Left lung (tissue), 10 donors: ENCODE measurements around the gene ELOA. TPM values are rescaled to one million over a fixed set of nuclear protein-coding genes. Genes with fewer than 3 reads are reported as not detected.
"Not testable (repeated sequence)": the region's sequence is repeated elsewhere in the genome, so short reads cannot be mapped to it uniquely, and the experiment has no call there.

Experiments
- ATAC-seq: fragments of 200-7000 bp; cut with Tn5 transposase; one replicate; pipeline ENCODE4 v1.9.1; 2020; ENCODE audit warnings: moderate library complexity
- DNase-seq, 4 donors: peaks; one replicate each; pipeline ENCODE4 v3.0.0-alpha.2; 2013 to 2020
- H3K27ac ChIP-seq, 2 donors: fragments of 200-600 bp; sonication (generic) in 1 of 2; one replicate each; pipeline versions ENCODE4 v1.5.0 to v1.8.0; 2020 to 2021
- H3K27me3 ChIP-seq, 2 donors: fragments of 200-600 bp; sonication (generic) in 1 of 2; one replicate each; pipeline versions ENCODE4 v1.5.0 to v1.8.0; 2020 to 2021
- H3K36me3 ChIP-seq, 2 donors: fragments of 200-600 bp; sonication (generic) in 1 of 2; one replicate each; pipeline versions ENCODE4 v1.5.0 to v1.8.0; 2020 to 2021
- H3K4me1 ChIP-seq, 2 donors: fragments of 200-600 bp; one replicate each; pipeline ENCODE4 v1.8.0; 2021
- H3K4me3 ChIP-seq, 2 donors: fragments of 200-600 bp; sonication (generic) in 1 of 2; one replicate each; pipeline versions ENCODE4 v1.5.0 to v1.8.0; 2020 to 2021; ENCODE audit warnings: mild to moderate bottlenecking in 1 of 2
- H3K9me3 ChIP-seq, 2 donors: fragments of 200-600 bp; sonication (generic) in 1 of 2; one replicate each; pipeline versions ENCODE4 v1.5.0 to v1.8.0; 2020 to 2021
- intact Hi-C, 2 donors: fragments of 100-400 bp; cut with DNase I; formaldehyde crosslinking; loops; one replicate each; pipeline versions ENCODE4 v1.11.2 to v1.14.2; 2022
- polyA plus RNA-seq, 6 donors: library from polyadenylated mRNA; unstranded; fragments of 120-200 nt; gene quantifications; one replicate each; pipeline ENCODE4 v1.2.1, GENCODE V29; 2013; ENCODE audit not compliant: insufficient read length in 6 of 6
- total RNA-seq, 2 donors: library from RNA; stranded (reverse); fragmentation: NEBNext Ultra II Directional; extraction: Animal tissue kit (Norgen Biotek cat#: 25700); gene quantifications; one replicate each; pipeline ENCODE4 v1.2.1, GENCODE V29; 2021
- TF ChIP-seq, protein P1 (sequence below), 2 donors: fragments of 200-600 bp; sonication (generic) in 1 of 2; IDR thresholded peaks; one replicate each; pipeline versions ENCODE4 v1.5.0 to v1.8.0; 2021; ENCODE audit warnings: antibody characterized with exemption in 2 of 2
- donor health status: DM: no; HTN: yes; CAD: no.
- donor health status: DM: no; HTN: no; CAD: no.

ELOA gene
- total and polyA plus RNA-seq, 8 donors = 41.4 to 50.3 (median 46.4) TPM

DNA sequence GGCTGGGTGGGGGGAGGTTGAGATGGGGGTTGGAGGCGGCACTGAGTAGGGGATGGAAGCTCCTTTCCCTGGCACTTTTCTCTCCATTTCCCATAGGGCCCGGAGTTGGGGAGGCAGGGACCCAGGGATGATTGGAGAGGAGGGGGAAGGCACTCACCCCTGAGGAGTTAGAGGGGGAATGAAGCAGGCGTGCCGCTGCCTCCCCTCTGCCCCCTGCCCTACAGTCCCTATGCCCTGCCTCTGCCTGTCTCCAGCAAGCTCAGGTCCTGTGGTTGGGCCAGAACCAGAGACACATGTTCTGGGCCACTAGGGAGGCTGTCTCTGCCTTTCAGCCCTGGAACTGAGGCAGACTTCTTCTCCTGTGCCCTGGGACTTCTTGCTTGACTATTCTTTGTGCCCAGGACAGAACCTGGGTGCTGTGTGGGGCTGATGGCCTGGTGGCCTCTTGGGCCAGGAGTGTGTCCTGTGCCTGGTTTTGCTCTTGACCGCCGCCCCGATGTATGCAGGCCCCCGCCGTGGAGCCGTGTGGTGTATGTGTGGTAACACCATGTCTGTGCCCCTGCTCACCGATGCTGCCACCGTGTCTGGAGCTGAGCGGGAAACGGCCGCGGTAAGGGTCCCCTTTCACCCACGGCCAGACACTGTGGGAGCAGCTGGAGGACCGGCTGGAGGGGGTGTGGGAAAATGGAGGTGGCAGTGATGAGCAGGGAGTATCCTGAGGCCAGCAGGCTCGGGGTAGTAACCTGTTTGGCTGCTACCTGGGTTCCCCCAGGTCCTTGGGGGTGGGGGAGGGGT lies 49.1 kb downstream of the ELOA start:
- intact Hi-C loops = no loop called here
- peaks cover 0 to 60% of the 10 kb centered on the region in 2 donors for H3K36me3 ChIP-seq
- H3K4me3 ChIP-seq = peak overlapping the region; percentile 69 to 89
- TF ChIP-seq, protein P1, sequence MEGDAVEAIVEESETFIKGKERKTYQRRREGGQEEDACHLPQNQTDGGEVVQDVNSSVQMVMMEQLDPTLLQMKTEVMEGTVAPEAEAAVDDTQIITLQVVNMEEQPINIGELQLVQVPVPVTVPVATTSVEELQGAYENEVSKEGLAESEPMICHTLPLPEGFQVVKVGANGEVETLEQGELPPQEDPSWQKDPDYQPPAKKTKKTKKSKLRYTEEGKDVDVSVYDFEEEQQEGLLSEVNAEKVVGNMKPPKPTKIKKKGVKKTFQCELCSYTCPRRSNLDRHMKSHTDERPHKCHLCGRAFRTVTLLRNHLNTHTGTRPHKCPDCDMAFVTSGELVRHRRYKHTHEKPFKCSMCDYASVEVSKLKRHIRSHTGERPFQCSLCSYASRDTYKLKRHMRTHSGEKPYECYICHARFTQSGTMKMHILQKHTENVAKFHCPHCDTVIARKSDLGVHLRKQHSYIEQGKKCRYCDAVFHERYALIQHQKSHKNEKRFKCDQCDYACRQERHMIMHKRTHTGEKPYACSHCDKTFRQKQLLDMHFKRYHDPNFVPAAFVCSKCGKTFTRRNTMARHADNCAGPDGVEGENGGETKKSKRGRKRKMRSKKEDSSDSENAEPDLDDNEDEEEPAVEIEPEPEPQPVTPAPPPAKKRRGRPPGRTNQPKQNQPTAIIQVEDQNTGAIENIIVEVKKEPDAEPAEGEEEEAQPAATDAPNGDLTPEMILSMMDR (IDR thresholded peaks at IDR 0.05) = no peak
- H3K4me1 ChIP-seq = peaks cover 13 to 33% of the 10 kb centered on the region in 2 donors
- ATAC-seq (no peak), DNase-seq (no peak)
- H3K27me3 ChIP-seq = no peaks in the 10 kb centered on the region
- no peaks in the 10 kb centered on the region for H3K9me3 ChIP-seq
- peak overlapping the region in 1 of 2 donors; percentile 18 for H3K27ac ChIP-seq

DNA sequence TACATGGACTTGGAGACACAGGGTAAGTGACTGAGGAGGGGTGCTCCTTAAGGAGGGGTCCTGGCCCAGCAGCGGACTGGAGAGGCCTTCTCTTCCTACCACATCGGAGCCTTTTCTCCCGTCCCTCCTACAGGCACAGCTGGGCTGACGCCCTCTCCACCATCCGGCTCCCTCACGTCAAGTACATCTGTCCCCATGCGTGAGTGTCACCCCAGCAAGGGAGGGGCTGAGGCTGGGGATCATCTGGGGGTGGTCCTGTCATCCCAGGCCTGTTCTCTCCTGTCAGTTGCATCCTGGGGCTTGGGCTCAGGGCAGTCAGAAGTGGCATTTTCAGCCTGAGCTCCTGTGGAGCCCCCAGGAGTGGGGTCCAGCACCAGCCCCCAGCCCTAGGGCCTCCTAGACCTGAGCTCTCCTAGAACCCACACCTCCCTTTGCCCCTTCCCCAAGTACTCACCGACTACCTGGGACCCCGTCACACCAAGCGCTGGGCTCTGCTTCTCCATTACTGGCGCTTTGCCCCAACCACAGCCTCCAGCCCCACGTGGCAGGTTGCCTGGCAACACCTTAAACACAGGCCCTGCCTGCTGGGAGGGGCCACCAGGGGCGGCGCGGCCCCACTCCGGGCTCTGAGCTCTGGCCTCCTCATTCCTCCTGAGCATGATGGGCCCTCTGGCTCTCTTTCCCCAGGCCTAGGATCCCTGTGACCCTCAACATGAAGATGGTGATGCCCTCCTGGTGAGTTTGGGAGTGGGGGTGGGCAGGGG lies 49.9 kb downstream of the ELOA start:
- ATAC-seq (peak; percentile 65), DNase-seq (peak in 3 of 4 donors; percentile 37 to 90 (median 76))
- Histone ChIP-seq H3K4me1 (peaks cover 13 to 33% of the 10 kb centered on the region in 2 donors), H3K4me3 (no peak overlapping the region), H3K27ac (peak overlapping the region in 1 of 2 donors; percentile 23), H3K9me3 (no peaks in the 10 kb centered on the region), H3K36me3 (peaks cover 0 to 60% of the 10 kb centered on the region in 2 donors), H3K27me3 (no peaks in the 10 kb centered on the region)
- intact Hi-C loops = no loop called here
- TF ChIP-seq, protein P1 (IDR thresholded peaks at IDR 0.05) = no peak

DNA sequence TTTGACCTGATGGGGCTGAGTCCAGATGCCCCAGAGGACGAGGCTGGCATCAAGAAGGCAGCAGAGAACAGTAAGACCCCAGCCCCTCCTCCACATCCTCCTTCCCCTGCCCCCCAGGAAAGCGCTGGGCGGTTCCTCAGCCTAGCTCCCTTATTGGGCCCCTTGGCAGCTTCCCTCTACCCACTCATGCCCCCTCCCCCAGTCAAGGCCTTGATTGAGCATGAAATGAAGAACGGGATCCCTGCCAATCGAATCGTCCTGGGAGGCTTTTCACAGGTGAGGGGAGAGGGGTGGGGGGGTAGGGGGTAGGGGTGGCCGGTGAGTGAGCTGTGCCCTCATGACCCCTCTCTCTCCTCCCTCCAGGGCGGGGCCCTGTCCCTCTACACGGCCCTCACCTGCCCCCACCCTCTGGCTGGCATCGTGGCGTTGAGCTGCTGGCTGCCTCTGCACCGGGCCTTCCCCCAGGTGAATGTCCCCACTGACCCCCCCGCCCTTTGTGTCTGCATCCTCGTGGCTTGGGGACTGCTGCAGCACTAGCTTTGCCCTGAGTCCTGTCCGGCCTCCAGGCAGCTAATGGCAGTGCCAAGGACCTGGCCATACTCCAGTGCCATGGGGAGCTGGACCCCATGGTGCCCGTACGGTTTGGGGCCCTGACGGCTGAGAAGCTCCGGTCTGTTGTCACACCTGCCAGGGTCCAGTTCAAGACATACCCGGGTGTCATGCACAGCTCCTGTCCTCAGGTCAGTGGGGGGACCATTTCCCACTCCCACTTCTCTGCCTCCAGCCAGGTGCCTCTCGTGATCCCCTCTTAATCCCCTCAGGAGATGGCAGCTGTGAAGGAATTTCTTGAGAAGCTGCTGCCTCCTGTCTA lies 50.8 kb downstream of the ELOA start:
- H3K9me3 ChIP-seq = no peaks in the 10 kb centered on the region
- no peak overlapping the region for H3K27ac ChIP-seq
- peaks cover 14 to 41% of the 10 kb centered on the region in 2 donors for H3K4me1 ChIP-seq
- H3K4me3 ChIP-seq = no peak overlapping the region
- no peak for ATAC-seq
- H3K36me3 ChIP-seq = peaks cover 0 to 59% of the 10 kb centered on the region in 2 donors
- DNase-seq = peak in 1 of 4 donors; percentile 72
- no peaks in the 10 kb centered on the region for H3K27me3 ChIP-seq
- TF ChIP-seq, protein P1 (IDR thresholded peaks at IDR 0.05) = no peak
- intact Hi-C loops = no loop called here

DNA sequence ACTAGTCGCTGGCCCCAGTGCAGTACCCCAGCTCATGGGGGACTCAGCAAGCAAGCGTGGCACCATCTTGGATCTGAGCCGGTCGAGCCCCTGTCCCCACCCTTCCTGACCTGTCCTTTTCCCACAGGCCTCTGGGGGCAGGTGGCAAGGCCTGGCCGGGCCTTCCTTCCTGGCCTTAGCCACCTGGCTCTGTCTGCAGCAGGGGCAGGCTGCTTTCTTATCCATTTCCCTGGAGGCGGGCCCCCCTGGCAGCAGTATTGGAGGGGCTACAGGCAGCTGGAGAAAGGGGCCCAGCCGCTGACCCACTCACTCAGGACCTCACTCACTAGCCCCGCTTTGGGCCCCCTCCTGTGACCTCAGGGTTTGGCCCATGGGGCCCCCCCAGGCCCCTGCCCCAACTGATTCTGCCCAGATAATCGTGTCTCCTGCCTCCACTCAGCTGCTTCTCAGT lies 51.5 kb downstream of the ELOA start:
- H3K4me3 ChIP-seq, ATAC-seq, H3K27ac ChIP-seq, H3K9me3 ChIP-seq, H3K27me3 ChIP-seq, intact Hi-C loops: not testable (repeated sequence)
- peak in 1 of 4 donors; percentile 67 for DNase-seq
- Histone ChIP-seq H3K36me3 (peaks cover 0 to 59% of the 10 kb centered on the region in 2 donors), H3K4me1 (peaks cover 21 to 48% of the 10 kb centered on the region in 2 donors)

DNA sequence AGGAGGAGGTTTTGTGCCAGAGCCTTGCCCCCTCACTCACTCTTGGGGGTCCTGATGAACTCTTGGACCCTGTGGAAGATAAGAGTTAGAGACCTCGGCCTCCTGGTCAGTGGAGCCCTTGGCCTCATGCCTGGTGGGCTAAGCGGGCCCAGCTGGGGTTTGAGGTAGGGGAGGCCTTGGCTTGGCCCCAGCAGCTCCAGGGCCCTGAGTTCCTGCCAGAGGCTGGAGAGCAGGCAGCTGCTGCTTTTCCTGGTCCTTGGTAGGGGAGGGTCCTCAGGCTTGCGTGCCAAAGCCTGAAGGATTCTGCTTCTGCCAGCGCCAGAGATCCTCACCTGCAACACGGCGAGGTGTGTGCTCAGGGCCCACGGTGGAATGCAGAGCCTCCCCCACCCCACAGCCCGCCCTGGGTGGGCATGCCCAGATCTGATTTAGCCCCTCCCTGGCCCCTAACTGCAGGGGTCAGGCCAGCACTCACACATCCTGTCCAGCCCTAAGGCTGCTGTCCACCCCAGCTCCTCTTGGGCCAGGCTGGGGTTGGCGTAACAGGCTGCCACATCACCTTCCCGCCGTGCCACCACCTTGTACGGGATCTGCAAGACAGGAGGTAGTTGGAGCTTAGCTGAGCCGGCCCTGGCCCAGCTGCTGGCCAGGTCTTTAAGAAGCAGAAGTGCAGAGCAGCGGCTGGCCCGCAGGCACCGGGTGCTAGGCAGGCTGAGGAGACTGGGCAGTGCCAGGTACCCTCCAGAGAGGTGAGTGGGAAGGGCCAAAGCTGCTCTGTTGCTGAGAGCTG lies 52.6 kb downstream of the ELOA start:
- no peak overlapping the region for H3K4me3 ChIP-seq
- ATAC-seq = no peak
- peaks cover 15 to 42% of the 10 kb centered on the region in 2 donors for H3K4me1 ChIP-seq
- H3K9me3 ChIP-seq = no peaks in the 10 kb centered on the region
- H3K27me3 ChIP-seq = no peaks in the 10 kb centered on the region
- peaks cover 0 to 59% of the 10 kb centered on the region in 2 donors for H3K36me3 ChIP-seq
- DNase-seq = no peak
- TF ChIP-seq, protein P1 (IDR thresholded peaks at IDR 0.05) = no peak
- H3K27ac ChIP-seq = no peak overlapping the region
- intact Hi-C loops = no loop called here
